Breast epithelium (tissue), 3 donors: ENCODE measurements around the gene ZKSCAN5.

Source experiments
- CTCF ChIP-seq, 3 donors: fragments of 450-650 bp; IDR thresholded peaks; one replicate each; pipeline ENCODE4 v1.5.1; 2016 to 2017; ENCODE audit warnings: antibody characterized with exemption in 3 of 3, mild to moderate bottlenecking in 3 of 3, moderate library complexity in 3 of 3
- POLR2A ChIP-seq: fragments of 450-650 bp; IDR thresholded peaks from one replicate; pipeline ENCODE4 v1.6.1; 2016; ENCODE audit warnings: antibody characterized with exemption, mild to moderate bottlenecking, moderate library complexity
- POLR2AphosphoS5 ChIP-seq, 3 donors: sonication (generic); formaldehyde crosslinking; IDR thresholded peaks; one replicate each; pipeline ENCODE4 v1.6.1; 2017; ENCODE audit warnings: antibody characterized with exemption in 3 of 3

GRCh38 chr7:99521399-99521798 is 16.9 kb downstream of the ZKSCAN5 start:
- TF ChIP-seq CTCF (IDR thresholded peaks at IDR 0.05) (no peak), POLR2A (no peak), POLR2AphosphoS5 (IDR thresholded peaks at IDR 0.05) (no peak)
